ENCODE results near the gene ZNF107.
"Not testable (repeated sequence)": the region's sequence is repeated elsewhere in the genome, so short reads cannot be mapped to it uniquely, and the experiment has no call there.

Gene ZNF107

DNA sequence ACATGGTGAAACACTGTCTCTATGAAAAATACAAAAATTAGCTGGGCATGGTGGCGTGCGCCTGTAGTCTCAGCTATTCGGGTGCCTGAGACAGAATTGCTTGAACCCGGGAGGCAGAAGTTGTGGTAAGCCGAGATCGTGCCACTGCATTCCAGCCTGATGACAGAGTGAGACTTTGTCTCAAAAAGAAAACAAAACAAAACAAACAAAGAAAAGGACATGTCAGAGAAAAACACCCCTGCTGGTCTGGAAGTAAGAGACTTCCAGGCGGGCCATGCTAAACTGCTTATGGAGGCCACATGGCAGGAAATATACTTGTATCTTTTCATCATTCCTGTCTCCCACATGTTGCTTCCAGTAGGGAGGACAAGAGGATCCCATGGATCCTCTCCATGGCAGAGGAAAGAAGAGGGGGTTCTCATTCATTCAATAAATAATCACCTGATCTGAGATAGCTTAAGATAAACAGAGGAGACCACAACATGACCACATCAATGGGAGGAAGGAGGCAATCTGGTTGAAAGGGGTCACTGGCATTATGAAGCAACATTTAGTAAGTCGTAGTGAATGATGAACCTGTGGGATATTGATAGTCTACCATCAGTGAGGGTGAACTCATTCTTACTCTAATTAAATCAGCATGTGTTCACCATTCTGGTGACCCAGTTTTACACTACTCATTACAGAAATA, 67.8 kb downstream of the ZNF107 start:
- no peak for DNase-seq (ENCODE audit: low spot score)

DNA sequence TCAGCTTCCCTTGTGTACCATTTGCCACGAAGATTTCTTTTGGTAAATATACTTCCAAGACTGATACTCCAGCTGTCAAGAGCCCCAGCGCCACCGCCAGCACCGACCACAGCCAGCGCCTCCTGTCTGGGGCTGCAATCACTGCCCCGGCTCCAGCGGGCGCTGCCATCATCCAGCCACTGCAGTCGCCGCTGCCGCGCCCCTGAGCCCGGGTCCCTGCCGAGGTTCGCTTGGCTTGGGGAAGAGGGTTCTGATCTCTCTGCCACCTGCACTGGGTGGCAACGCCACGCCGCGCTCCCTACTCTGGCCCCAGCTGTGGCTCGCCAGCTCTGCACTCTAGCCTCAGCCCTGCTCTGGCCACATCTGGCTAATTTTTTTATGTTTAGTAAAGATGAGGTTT, 70.6 kb downstream of the ZNF107 start:
- no peak for DNase-seq (ENCODE audit: low spot score)

DNA sequence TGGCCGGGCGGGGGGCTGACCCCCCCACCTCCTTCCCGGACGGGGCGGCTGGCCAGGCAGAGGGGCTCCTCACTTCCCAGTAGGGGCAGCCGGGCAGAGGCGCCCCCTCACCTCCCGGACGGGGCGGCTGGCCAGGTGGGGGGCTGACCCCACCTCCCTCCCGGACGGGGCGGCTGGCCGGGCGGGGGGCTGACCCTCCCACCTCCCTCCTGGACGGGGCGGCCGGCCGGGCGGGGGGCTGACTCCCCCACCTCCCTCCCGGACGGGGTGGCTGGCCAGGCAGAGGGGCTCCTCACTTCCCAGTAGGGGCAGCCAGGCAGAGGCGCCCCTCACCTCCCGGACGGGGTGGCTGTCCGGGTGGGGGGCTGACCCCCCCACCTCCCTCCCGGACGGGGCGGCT, 72.5 kb downstream of the ZNF107 start:
- not testable (repeated sequence) for DNase-seq (ENCODE audit: low spot score)

DNA sequence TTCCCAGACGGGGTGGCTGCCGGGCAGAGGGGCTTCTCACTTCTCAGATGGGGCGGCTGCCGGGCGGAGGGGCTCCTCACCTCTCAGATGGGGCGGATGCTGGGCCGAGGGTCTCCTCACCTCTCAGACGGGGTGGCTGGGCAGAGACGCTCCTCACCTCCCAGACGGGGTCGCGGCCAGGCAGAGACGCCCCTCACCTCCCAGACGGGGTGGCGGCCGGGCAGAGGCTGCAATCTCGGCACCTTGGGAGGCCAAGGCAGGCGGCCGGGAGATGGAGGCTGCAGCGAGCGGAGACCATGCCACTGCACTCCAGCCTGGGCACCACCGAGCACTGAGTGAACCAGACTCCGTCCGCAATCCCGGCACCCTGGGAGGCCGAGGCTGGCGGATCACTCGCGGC, 73.0 kb downstream of the ZNF107 start:
- not testable (repeated sequence) for DNase-seq (ENCODE audit: low spot score)

DNA sequence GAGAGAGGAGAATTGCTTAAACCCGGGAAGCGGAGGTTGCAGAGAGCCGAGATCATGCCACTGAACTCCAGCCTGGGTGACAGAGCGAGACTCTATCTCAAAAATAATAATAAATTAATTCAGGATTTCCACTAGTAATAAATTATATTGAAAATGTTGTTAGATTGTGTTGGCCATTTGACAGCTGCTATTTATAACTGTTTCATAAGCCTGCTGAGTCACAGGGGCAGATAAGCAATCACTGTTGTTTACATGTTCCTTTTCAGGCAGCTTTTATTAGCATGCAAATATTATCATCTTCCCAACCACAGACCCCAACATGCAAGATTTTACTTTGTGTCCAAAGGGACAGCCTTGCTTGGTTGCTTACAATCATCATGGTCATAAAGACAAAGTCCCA, 78.7 kb downstream of the ZNF107 start:
- no peak for DNase-seq (ENCODE audit: low spot score)

DNA sequence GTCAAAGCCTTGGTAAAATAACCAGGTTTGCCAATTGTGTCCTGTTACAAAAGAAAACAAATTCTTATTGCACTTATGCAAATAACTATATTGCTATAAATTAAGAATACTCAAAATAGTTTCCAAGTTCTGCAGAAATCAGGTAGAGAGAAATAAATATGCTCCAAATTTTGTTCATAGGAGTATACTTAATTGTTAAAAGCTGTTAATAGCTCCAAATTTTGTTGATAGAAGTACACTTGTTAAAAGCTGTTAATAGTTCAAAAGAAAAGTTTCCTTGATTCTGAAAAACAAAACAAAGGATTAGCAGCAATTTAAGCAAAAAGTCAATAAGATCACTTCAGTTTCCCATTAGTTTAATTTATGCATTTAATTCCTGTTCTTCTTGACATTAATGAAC, 81.9 kb downstream of the ZNF107 start:
- DNase-seq (ENCODE audit: low spot score) = peak; percentile 39

DNA sequence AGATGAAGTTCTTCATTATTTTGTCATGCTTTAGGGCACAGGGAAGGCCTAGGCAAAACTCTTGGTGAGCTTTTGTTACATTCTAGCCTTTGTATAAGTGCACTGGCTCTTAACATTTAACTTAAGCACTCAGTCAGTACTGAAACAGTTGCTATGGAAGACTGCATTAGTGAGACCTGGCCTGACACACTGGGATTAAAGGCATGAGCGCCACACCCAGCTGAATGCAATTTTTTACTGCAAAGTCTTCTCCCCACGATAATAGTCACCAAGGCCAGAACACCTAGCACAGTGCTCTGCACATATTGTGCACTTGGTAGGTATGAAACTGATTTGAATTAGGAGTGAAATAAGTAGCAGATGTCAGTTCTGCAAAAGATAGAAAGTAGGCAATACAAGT, 87.1 kb downstream of the ZNF107 start:
- no peak for DNase-seq (ENCODE audit: low spot score)

DNA sequence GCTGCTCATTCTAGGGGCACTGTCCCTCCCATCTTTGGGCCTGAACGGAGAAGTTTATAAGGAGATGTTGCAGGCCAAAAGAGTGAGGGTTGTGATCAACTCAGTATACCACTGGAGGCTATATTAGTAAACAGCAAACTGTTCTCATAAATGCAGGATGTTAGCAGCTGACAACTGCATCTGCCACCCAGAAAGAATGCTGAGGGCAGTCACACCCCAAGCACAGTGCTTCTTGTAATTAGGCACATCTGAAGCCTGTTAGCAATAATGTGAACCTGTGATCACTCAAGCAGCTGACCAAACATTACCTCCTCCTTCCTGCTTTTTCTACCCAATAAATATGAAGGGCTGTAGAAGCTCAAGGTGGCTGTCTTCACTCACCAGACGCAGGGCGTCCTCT, 89.9 kb downstream of the ZNF107 start:
- DNase-seq (ENCODE audit: low spot score) = no peak

DNA sequence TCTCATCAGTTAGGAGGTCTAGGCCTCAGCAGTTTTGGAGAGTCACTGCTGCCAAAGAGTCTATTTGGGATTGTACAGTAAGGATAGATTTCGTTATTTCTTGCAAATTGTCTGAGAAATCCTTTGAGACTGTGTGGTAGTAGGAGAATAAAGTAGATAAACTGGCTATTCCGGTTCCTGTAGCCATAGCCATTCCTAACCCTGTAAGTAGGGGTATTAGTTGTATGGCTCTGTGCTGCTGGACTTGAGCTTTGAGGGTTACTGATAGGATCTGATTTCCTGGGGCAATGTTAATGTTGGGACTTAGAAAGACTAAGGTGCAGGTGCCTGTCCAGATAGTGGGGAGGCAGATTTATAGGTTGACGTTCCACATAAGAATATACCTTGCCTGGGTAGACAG, 92.2 kb downstream of the ZNF107 start:
- DNase-seq (ENCODE audit: low spot score) = no peak
